Measurements from ENCODE around the gene PGD.

- TF ChIP-seq CTCF (IDR thresholded peaks at IDR 0.05) (no peak), EP300 (IDR thresholded peaks at IDR 0.05) (no peak), POLR2AphosphoS5 (IDR thresholded peaks at IDR 0.05) (no peak)
These were observed 18.1 kb upstream of the PGD start for GRCh38 chr1:10380594-10381275.

Data from sigmoid colon (tissue), 4 donors.